Peyer's patch (tissue), 4 donors: ENCODE results near the gene IL10.

Experiments
- POLR2A ChIP-seq, 2 donors: fragments of 450-650 bp; IDR thresholded peaks; one replicate each; pipeline ENCODE4 v1.5.1; 2017; ENCODE audit warnings: antibody characterized with exemption in 2 of 2, mild to moderate bottlenecking in 2 of 2, moderate library complexity in 2 of 2
- TF ChIP-seq, protein P1 (sequence below), 6 experiments: fragments of 450-650 bp in 4 of 6; fragments of 200-600 bp in 2 of 6; sonication (generic) in 1 of 6; IDR thresholded peaks; one replicate each; pipeline ENCODE4 v1.5.1; 2017 to 2019; ENCODE audit warnings: antibody characterized with exemption in 6 of 6, mild to moderate bottlenecking in 3 of 6, moderate library complexity in 1 of 6

GRCh38 chr1:206784471-206784903, 12.2 kb upstream of the IL10 start:
- TF ChIP-seq, protein P1, sequence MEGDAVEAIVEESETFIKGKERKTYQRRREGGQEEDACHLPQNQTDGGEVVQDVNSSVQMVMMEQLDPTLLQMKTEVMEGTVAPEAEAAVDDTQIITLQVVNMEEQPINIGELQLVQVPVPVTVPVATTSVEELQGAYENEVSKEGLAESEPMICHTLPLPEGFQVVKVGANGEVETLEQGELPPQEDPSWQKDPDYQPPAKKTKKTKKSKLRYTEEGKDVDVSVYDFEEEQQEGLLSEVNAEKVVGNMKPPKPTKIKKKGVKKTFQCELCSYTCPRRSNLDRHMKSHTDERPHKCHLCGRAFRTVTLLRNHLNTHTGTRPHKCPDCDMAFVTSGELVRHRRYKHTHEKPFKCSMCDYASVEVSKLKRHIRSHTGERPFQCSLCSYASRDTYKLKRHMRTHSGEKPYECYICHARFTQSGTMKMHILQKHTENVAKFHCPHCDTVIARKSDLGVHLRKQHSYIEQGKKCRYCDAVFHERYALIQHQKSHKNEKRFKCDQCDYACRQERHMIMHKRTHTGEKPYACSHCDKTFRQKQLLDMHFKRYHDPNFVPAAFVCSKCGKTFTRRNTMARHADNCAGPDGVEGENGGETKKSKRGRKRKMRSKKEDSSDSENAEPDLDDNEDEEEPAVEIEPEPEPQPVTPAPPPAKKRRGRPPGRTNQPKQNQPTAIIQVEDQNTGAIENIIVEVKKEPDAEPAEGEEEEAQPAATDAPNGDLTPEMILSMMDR (IDR thresholded peaks at IDR 0.05): no peak
- TF ChIP-seq POLR2A (IDR thresholded peaks at IDR 0.05): no peak
